Measurements from ENCODE around the gene BID.

The BID gene

DNA sequence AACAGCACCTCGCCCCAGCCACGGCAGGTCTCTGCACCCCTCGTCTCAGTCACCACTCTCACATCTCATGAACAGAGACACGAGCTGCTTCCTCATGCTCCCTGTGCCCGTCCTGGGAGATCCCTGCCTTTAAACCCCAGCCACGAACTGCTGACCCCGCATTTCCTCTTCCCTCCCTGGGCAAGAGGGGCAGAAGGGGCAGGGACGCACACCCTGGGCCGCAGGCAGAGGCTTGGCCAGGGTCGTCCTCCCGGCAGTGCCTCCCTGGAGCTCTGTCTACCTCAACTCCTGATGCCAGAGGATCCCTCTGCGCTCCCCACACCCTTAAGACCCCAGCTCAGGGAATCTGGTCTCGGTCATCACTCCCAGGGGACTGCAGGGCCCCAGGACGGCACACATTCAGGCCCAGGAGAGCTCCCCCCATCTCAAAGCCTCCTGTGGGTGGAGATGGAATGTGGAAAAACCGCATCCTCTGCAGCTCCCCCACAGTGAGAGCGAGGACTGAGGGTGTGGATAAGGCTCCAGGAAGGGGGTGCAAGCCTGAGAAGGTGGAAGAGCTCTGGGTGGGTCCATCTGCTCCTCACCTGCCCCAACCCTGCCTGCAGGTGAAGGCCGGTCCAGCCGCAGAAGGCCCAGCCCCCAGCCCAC is 1.2 kb downstream of the BID start:
- ATAC-seq (ENCODE audit: insufficient read depth, low read depth) (peak; percentile 8; the same call in 1 of the 3 replicates), DNase-seq (no peak)
- Histone ChIP-seq H3K4me3 (ENCODE audit: low read depth in 1 of 2, low read length in 2 of 2) (peak overlapping the region; percentile 69 to 88; a peak in 3 of 4 replicates), H3K79me2 (ENCODE audit: insufficient read depth, low read length) (peaks cover 75% of the 10 kb centered on the region), H2AFZ (ENCODE audit: low read depth, low read length) (peak overlapping the region; percentile 33; the same call in 1 of the 2 replicates), H3K4me1 (ENCODE audit: insufficient read depth, low read length) (peaks cover 61% of the 10 kb centered on the region), H3K36me3 (ENCODE audit: insufficient read depth, low read length) (peaks cover 29% of the 10 kb centered on the region), H3K27me3 (ENCODE audit: insufficient read depth, low read length, poor library complexity) (no peaks in the 10 kb centered on the region), H3K27ac (ENCODE audit: low read length) (peak overlapping the region; percentile 77), H3K9ac (ENCODE audit: low read depth, low read length) (peak overlapping the region; percentile 88), H3K9me3 (ENCODE audit: insufficient read depth, low read length, severe bottlenecking) (no peaks in the 10 kb centered on the region), H4K20me1 (ENCODE audit: insufficient read depth, low read length) (peaks cover 50% of the 10 kb centered on the region), H3K4me2 (ENCODE audit: insufficient read depth, low read length) (peak overlapping the region; percentile 97)
- TF ChIP-seq EZH2 (IDR thresholded peaks at IDR 0.05; ENCODE audit: borderline replicate concordance, low read depth, low read length, severe bottlenecking) (no peak), CTCF (IDR thresholded peaks at IDR 0.05; ENCODE audit: borderline replicate concordance, extremely low read depth, low read length, poor library complexity, severe bottlenecking) (peak; percentile 1)

DNA sequence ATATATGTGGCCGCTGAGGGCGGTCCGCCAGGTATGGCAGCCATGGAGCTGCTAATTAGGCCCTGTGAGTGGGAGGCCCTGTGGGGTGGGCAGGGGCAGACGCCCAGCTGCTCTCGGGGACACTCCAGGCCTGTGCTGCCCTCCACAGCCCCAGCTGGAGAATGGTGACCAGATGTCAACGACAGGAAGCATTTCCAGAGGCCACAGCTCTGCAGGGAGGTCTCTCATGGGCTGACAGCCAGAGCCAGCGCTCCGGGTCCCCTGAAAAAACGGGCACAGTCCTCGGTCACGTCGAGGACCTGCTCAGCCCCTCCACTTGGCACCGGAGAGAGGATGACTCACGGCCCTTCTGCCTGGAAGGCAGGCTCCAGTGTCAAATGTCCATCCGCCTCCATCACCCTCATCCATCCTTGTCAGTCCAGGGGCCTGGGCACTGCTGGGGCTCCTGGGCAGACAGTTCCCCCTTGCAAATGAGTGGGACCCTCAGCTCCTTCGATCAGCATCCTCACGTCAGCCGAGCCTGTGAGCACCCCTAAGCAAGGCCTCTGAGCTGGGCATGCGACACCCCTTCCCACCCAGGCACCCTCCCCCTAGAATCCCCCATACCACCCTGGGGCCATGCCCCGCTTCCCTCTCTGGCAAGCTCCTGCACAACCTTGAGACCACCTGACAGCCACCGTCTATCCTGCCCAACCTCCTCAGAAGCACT is 1.9 kb downstream of the BID start:
- Histone ChIP-seq H3K9me3 (ENCODE audit: insufficient read depth, low read length, severe bottlenecking) (no peaks in the 10 kb centered on the region), H4K20me1 (ENCODE audit: insufficient read depth, low read length) (peaks cover 57% of the 10 kb centered on the region), H3K36me3 (ENCODE audit: insufficient read depth, low read length) (peaks cover 29% of the 10 kb centered on the region), H3K27me3 (ENCODE audit: insufficient read depth, low read length, poor library complexity) (no peaks in the 10 kb centered on the region), H3K4me1 (ENCODE audit: insufficient read depth, low read length) (peaks cover 57% of the 10 kb centered on the region), H3K79me2 (ENCODE audit: insufficient read depth, low read length) (peaks cover 75% of the 10 kb centered on the region), H3K27ac (ENCODE audit: low read length) (peak overlapping the region; percentile 77), H3K4me2 (ENCODE audit: insufficient read depth, low read length) (peak overlapping the region; percentile 97), H3K4me3 (ENCODE audit: low read depth in 1 of 2, low read length in 2 of 2) (peak overlapping the region in 1 of 2 experiments; percentile 88; a peak in 2 of 4 replicates), H2AFZ (ENCODE audit: low read depth, low read length) (no peak overlapping the region), H3K9ac (ENCODE audit: low read depth, low read length) (peak overlapping the region; percentile 88)
- no peak for ATAC-seq (ENCODE audit: insufficient read depth, low read depth)
- no peak for DNase-seq
- TF ChIP-seq CTCF (IDR thresholded peaks at IDR 0.05; ENCODE audit: borderline replicate concordance, extremely low read depth, low read length, poor library complexity, severe bottlenecking), result no peak
- TF ChIP-seq EZH2 (IDR thresholded peaks at IDR 0.05; ENCODE audit: borderline replicate concordance, low read depth, low read length, severe bottlenecking), result no peak

DNA sequence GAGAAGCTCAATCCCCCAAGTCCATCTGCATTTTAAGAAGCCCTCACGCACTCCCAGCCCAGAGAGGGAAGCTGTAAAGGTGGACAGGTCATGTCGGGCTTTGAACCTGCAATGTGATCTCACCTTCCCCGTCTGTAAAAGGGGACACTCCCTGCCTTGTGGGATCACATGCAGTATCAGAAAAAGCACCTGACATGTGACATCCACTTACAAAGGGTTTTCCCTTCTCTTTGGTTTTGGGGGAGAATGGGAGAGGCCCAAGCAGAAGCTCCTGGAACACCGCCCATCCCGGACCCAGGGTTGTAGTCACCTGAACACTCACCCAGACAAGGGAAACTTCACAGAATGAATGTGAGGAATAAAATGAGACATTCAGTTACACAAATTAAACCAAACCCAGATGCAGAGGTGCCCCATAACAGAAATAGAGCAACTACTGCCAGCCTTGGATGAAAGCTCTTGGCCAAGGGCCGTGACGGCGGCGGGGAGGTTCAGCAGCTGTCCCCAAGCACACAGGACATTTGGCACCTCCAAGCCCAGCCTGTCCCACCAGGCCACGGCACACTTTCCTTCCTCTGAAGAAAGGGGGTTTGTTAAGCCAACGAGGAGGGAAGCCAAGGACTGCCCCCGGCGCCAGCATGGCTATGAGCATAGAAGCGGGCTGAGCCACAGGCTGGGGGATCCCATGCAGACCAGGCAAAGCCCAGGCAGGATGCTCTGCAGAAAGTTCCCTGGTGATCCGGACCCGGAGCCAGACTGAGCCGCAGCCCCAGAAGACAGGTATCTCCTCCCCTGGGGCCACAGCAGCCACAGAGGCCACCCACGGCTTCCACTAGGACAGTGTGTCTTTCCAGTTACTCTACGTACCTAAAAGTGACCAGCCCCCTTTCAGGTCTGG is 3.8 kb downstream of the BID start:
- Histone ChIP-seq H3K4me3 (ENCODE audit: low read depth in 1 of 2, low read length in 2 of 2) (no peak overlapping the region), H3K9ac (ENCODE audit: low read depth, low read length) (no peak overlapping the region; the same call in 1 of the 2 replicates), H3K4me1 (ENCODE audit: insufficient read depth, low read length) (peaks cover 40% of the 10 kb centered on the region), H3K79me2 (ENCODE audit: insufficient read depth, low read length) (peaks cover 86% of the 10 kb centered on the region), H3K9me3 (ENCODE audit: insufficient read depth, low read length, severe bottlenecking) (no peaks in the 10 kb centered on the region), H2AFZ (ENCODE audit: low read depth, low read length) (no peak overlapping the region), H3K4me2 (ENCODE audit: insufficient read depth, low read length) (0 out of 2 replicates have a peak overlapping the region, but pooled peaks have one; percentile 12), H3K27ac (ENCODE audit: low read length) (no peak overlapping the region), H3K27me3 (ENCODE audit: insufficient read depth, low read length, poor library complexity) (no peaks in the 10 kb centered on the region), H3K36me3 (ENCODE audit: insufficient read depth, low read length) (peaks cover 29% of the 10 kb centered on the region), H4K20me1 (ENCODE audit: insufficient read depth, low read length) (peaks cover 66% of the 10 kb centered on the region)
- no peak for ATAC-seq (ENCODE audit: insufficient read depth, low read depth)
- DNase-seq, result no peak
- TF ChIP-seq EZH2 (IDR thresholded peaks at IDR 0.05; ENCODE audit: borderline replicate concordance, low read depth, low read length, severe bottlenecking), result no peak
- TF ChIP-seq CTCF (IDR thresholded peaks at IDR 0.05; ENCODE audit: borderline replicate concordance, extremely low read depth, low read length, poor library complexity, severe bottlenecking), result no peak
